Erythroblast (primary cell): ENCODE data around the gene LIMCH1.
"Not testable (repeated sequence)": the region's sequence is repeated elsewhere in the genome, so short reads cannot be mapped to it uniquely, and the experiment has no call there.

Source experiments
- DNase-seq, 2 experiments: peaks; one replicate each; lab custom pipeline; 2025; lab: John Stamatoyannopoulos, UW
- GATA1 ChIP-seq: IDR thresholded peaks from 2 replicates; pipeline ENCODE4 v1.6.1; 2011; ENCODE audit warnings: low read depth, mild to moderate bottlenecking, control low read depth, low read length, moderate library complexity
- POLR2A ChIP-seq: IDR thresholded peaks from 2 replicates; pipeline ENCODE4 v1.6.1; 2011; ENCODE audit warnings: mild to moderate bottlenecking, low read length

The LIMCH1 gene

DNA sequence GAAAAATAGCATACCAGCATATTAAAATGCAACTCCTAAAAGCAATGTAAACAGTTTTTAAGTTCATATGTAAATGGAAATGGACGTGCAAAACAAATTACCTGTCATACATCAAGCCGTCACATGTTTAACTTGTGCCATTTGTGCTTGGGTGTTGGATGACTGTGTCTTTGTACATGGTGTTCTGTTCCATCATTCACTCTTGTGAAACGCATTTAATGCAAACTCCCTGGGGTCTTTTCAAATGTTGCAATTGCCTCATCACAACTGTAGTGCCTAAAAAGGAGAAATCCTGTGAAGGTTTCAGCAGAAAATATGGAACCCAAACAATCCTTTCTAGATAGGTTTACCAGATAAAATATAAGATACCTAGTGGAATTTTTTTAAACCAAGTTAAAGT is 158.2 kb downstream of the LIMCH1 start:
- DNase-seq = no peak
- TF ChIP-seq POLR2A (no peak), GATA1 (no peak)

DNA sequence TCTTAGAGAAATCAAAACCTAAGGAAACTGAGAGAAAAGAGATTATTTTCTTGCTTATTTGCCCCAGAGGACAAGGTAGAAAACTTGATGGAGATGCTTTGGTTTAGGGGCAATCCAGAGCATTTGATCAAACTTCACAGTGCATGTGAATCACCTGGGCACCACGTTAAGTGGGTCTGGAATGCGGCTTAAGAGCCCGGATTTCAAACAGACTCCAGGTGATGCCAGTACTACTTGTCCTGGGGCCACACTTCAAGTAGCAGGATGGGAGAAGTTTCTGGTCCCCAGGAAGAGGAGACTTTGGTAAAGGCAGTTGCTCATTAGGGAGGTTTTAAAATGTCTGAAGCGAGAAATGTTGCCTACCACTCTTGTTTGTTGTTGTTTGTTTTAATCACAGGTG is 158.8 kb downstream of the LIMCH1 start:
- TF ChIP-seq GATA1 (no peak), POLR2A (no peak)
- DNase-seq = no peak

DNA sequence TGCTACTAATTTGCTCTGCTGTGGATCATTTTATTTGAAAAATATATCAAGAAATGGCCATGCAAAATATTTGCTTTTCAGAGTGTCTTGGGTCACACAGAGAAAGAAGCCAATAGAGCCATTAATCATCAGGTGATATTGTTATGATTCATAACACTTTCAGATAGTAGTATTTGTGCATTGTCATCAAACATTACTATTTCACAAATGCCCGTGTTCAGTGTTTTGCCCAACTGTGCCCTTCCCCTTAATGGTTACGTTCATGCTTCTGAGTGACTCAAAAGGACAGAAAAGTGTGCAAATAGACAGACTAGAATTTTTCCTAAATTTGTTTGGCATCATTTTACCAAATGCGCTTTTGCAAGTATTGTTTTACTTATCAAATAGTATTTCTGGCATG is 164.0 kb downstream of the LIMCH1 start:
- no peak for DNase-seq
- no peak for TF ChIP-seq POLR2A
- no peak for TF ChIP-seq GATA1

DNA sequence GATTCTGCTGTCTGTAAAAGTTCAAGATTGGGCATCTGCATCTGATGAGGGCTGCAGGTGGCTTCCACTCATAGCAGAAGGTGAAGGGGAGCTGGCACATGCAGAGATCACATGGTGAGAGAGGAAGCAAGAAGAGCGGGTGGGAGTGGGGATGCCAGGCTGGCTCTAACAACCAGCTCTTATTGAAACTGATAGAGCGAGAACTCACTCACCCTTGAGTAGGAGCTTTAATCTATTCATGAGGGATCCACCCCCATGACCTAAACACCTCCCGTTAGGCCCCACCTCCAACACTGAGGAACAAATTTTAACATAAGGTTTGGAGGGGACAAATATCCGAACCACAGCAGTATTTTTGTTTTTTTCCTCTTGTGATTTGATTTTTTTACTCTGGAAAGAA is 164.8 kb downstream of the LIMCH1 start:
- TF ChIP-seq GATA1 (no peak), POLR2A (no peak)
- DNase-seq = no peak

DNA sequence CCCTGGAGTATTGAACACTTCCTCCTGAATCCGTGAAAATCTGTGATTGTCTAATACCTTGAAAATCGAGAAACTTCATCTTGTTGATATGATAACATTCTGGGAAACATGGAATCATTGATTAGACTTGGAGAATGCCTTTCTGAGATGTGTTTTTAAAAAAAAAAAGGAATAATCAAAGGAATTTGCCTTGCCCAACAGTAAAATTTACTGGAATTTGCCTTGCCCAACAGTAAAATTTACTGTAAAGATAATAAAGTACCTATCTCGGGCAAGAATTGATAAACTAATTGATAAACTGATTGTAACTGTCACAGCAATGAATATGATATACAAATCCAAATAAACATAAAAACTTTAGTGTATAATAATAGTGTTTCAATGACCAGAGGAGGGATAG is 165.8 kb downstream of the LIMCH1 start:
- DNase-seq = no peak
- no peak for TF ChIP-seq POLR2A
- TF ChIP-seq GATA1 = no peak

DNA sequence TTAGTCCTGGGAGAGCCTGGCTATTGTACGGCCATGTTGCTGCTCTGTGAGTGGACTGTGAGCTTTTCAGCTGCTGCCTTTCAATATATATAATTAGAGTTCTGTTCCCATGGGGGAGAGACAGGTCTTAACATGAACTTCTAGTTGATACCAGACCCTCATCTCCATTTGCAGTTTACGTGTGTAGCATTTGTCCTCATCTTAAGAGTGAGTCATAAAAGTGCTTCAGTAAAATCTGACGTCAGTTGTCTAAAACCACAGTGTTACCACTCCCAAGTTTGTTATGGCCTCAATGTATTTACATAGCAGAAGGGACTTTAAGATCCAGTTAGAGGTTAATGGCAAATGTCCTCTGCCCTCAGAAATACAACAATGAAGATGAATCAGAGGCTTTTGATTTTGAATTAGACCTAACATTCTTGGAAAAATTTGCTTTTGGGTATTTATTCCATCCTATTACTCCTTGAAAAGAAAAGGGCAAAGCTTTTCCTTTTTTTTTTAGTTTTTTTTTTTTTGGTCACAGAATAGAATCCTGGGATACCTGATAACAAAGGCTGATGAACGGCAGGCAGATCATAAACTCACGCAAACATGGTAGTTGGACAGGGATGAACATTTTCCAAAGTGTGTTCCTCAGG is 172.0 kb downstream of the LIMCH1 start:
- TF ChIP-seq POLR2A = no peak
- TF ChIP-seq GATA1 = no peak
- no peak for DNase-seq

DNA sequence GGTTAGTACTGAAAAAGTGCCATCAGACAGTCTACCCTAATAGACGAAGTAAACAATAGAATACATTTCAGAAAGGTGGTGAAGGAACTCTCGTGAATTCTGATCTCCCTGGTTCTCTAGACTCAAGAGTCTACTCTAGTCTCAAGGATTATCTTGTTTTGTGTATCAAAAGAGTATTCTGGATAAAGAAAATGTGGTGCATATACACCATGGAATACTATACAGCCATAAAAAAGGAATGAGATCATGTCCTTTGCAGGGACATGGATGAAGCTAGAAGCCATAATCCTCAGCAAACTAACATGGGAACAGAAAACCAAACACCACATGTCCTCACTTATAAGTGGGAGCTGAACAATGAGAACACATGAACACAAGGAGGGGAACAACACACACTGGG is 173.7 kb downstream of the LIMCH1 start:
- DNase-seq = not testable (repeated sequence)

DNA sequence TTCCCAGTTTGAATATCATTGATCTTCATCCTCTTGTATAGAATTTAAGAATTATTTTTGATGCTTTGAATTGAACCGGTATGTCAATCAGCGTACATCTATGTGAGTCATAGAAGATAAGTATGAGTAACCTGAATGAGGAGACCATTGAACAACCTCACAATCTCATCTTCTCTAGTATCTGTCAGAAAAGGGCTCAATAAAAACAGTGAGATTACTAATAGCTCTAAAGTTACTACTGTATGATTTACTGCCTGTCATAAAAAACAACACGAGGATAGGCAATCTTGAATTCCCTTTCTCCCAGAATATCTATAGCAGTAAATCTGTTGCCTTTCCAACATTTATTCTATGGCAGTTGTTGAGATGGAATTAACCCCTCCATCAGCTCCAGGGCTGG is 174.5 kb downstream of the LIMCH1 start:
- no peak for DNase-seq
- TF ChIP-seq POLR2A (no peak), GATA1 (no peak)

DNA sequence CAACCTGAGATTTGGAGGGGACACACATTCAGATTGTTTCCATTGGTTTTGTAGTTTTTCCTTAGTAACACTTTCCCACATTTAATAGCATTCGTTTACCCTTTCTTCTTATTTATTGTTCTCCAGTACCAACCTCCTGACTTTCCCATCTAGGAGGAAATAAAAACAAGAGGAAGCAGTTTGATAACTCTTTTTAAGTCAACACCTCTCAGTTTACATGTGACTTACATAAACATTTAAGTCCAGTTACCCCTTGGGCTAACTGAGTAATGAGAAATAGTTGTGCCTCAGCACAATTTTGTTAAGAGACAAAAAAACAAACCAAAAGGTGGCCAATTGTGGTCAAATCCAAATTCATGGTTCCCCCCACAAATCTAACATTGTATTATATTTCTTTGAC is 175.8 kb downstream of the LIMCH1 start:
- no peak for TF ChIP-seq POLR2A
- no peak for TF ChIP-seq GATA1
- no peak for DNase-seq

DNA sequence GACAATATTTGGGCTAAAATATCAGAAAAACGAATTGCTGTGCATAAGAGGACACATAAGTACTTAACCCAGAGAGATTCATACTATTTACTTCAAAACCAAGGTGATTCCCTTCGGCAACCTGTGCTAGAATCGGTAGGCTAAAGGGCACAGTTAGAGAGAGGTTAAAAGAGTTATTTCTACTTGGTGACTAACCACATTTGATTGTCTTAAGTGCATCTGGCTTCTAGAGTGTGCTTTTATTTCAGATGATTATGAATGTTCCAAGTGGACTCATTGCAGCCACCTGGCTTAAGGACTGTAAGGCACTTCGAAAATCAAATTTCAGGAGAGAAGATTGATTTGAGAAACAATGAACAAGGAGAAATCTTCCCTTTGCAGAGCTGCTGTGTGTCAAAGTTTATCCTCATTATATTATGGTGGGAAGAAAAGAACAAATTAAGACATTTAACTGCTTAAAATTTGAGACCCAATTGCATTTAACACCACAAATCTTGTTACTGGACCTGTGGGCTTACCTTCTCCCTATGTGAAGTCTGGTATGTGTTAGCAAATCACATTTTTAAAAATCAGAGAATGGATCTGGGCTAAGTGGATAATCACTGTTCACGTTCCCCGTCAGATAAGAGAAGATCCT is 176.5 kb downstream of the LIMCH1 start:
- TF ChIP-seq GATA1 = no peak
- no peak for TF ChIP-seq POLR2A
- no peak for DNase-seq

DNA sequence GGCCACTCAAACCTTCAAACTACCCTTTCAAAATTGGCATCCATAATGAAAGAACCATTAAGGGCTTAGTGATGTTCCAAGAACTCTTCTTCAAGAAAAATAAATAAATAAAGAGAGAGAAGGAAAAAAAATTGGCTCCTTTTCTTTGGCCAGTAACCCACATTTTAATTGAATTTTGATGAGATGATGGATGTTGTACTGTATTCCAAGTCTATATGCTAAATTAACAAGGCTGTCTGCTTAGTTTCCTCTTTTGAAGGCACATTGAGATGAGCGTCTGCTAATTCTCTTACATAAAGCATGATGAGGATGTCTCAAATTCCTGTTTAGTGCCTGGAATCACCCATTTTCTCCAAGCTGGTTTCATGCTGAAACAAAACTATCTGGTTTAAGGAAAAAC is 177.2 kb downstream of the LIMCH1 start:
- no peak for TF ChIP-seq POLR2A
- no peak for TF ChIP-seq GATA1
- no peak for DNase-seq

DNA sequence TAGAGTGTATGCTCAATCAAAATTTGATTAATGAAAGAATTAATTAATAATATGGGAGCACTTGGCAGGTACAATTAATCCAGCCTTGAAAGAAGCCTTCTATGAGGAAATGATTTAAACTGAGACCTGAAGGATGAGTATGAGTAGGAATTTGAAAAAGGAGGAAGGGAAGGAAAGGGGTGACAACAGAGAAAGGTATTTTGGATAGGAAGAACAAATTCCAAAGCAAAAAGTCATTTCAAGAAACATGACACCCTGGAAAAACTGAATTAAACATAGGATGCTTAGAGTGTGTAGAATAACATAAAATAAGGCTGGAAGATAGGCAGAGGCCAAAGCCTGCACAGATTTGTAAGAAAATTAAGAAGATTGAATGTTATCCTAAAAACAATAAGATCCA is 180.9 kb downstream of the LIMCH1 start:
- no peak for DNase-seq
- TF ChIP-seq GATA1 = no peak
- no peak for TF ChIP-seq POLR2A

DNA sequence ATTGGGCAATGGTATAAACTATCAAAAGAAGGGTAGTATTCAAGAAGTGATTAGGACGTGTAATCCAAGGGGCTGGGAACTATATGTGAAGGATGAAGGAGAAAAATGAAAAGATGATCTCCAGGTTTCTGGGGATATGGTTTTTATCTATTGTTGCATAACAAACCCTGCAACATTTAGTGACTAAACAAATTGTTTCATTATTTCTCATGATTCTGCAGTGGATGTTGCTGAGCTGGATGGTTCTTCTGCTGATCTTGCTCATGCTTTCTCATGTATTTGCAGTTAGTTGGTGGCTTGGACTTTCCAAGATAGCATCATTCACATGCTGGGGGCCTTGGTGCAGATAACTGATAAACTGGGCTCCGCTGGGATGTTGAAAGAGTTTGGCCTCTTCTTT is 181.5 kb downstream of the LIMCH1 start:
- TF ChIP-seq GATA1 (no peak), POLR2A (no peak)
- DNase-seq = no peak

DNA sequence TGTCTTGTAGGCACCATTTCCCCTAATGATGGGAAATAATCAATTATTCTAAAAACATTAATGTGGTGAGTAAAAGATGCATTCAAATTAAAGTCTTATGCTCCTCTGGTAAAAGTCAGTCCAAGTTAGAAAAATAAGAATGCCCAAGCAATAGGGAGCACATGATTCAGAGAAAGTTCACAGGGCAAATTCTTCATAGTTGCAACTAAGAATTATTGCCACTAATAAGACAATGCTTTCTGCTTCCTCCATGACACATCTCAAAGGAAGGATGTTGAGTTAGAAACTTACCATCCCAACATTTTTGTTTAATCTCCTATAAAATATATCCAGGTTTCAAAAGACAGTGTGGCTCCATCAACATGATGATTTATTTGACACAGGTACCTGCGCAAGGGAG is 184.2 kb downstream of the LIMCH1 start:
- no peak for DNase-seq
- TF ChIP-seq POLR2A (no peak), GATA1 (no peak)

DNA sequence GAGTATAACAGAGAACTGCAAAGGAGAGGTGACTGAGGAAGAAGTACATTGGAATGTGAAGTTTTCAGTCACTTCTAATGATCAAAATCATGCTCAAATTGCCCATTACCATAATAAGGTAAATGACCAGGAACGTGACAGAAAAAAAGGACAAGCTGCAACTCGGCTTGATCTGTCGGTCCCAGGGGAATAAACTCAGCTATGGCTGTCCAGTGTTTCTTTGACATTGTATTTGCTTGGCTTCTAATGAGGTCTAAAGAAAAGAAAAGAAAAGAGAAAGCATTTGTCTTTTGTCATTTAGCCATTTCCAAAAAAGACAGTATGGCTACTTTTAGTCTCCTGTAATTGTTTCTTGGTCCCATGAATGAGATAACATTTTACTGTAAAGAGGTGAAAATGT is 185.3 kb downstream of the LIMCH1 start:
- DNase-seq = no peak
- TF ChIP-seq GATA1 = no peak
- no peak for TF ChIP-seq POLR2A

DNA sequence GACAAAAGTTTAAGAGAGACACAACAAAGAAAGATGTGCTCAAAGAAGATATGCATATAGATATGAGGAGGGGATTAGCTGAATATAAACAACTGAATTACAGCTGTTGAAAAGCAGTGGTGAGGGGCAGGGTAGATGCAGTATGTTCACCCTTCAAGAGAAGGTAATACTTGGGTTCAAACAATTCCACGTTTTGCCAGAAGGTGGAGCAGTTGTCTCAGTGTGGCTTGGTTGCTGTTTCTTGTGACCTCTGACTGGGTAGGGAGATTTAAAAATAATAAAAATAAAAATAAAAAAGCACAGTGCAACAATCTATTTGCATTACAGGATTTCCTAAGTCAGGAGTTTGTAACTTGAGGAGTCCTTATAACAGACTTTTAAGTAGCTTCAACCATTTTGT is 187.3 kb downstream of the LIMCH1 start:
- no peak for TF ChIP-seq POLR2A
- no peak for TF ChIP-seq GATA1
- DNase-seq = peak in 1 of 2 experiments; percentile 5
